SW480 (cell line): Measurements from ENCODE around the gene SULT1C3.

Experiments used
- DNase-seq: peaks from one replicate; pipeline ENCODE4 v3.0.0-alpha.2; 2016; ENCODE audit warnings: low spot score

SULT1C3 gene

GRCh38 chr2:108304975-108305374, 65.2 kb downstream of the SULT1C3 start:
- no peak for DNase-seq

GRCh38 chr2:108305901-108306300, 66.1 kb downstream of the SULT1C3 start:
- DNase-seq: no peak

GRCh38 chr2:108309903-108310302, 70.1 kb downstream of the SULT1C3 start:
- no peak for DNase-seq
